Endothelial cell of umbilical vein (primary cell): ENCODE measurements around the gene SH3RF3. TPM values are rescaled to one million over a fixed set of nuclear protein-coding genes. Genes with fewer than 3 reads are reported as not detected.

ENCODE experiments used
- BruUV-seq: library from RNA; stranded (reverse); fragments of 400-500 nt; replicated peaks from 2 replicates; lab custom pipeline; 2021; lab: Mats Ljungman, UMichigan
- CTCF ChIA-PET: fragments of 300-600, 350-600 bp; sonication (Branson Sonifier 250); formaldehyde crosslinking; loops from one replicate; lab custom pipeline; 2021; ENCODE audit warnings: antibody characterized with exemption, inconsistent platforms; lab: Charles Lee
- POLR2A ChIA-PET: fragments of 300-600, 350-600 bp; sonication (Branson Sonifier 250); formaldehyde crosslinking; loops from one replicate; lab custom pipeline; 2021; ENCODE audit warnings: antibody characterized with exemption, inconsistent platforms; lab: Charles Lee
- DNase-seq: peaks from one replicate; pipeline ENCODE4 v3.0.0-alpha.2; 2011; ENCODE audit warnings: low read depth, low spot score
- FAIRE-seq: peaks from 2 replicates; lab custom pipeline; 2011; peaks lifted over from hg19 to GRCh38; lab: Jason Lieb, UNC
- H2AFZ ChIP-seq: 2 replicates; pipeline ENCODE4 v1.6.0; 2012; ENCODE audit warnings: low read depth, low read length, control low read depth, inconsistent platforms
- H3K27ac ChIP-seq: 2 replicates; pipeline ENCODE4 v1.5.1; 2011; ENCODE audit warnings: low read depth, mild to moderate bottlenecking, control low read depth, low read length, moderate library complexity; ENCODE audit not compliant: insufficient read depth
- H3K27me3 ChIP-seq, 2 experiments: 2 replicates each; pipeline versions ENCODE4 v1.6.0 to v1.6.1; 2011; ENCODE audit warnings: low read length in 2 of 2, mixed read lengths in 1 of 2; ENCODE audit not compliant: control insufficient read depth in 2 of 2, insufficient read depth in 2 of 2
- H3K36me3 ChIP-seq, 2 experiments: 2 replicates in 1 of 2; 3 replicates in 1 of 2; pipeline ENCODE4 v1.5.1; 2011; ENCODE audit warnings: low read length in 2 of 2, mild to moderate bottlenecking in 1 of 2, moderate library complexity in 1 of 2; ENCODE audit not compliant: control insufficient read depth in 2 of 2, insufficient read depth in 2 of 2; ENCODE audit errors: extremely low read depth in 1 of 2
- H3K4me1 ChIP-seq: 3 replicates; pipeline ENCODE4 v1.5.1; 2011; ENCODE audit warnings: mild to moderate bottlenecking, low read length; ENCODE audit not compliant: control insufficient read depth, insufficient read depth; ENCODE audit errors: extremely low read depth
- H3K4me2 ChIP-seq: 2 replicates; pipeline ENCODE4 v1.6.1; 2011; ENCODE audit warnings: low read length, control low read depth, mixed read lengths; ENCODE audit not compliant: insufficient read depth
- H3K4me3 ChIP-seq, 3 experiments: fragments of 200-600 bp in 1 of 3; sonication (generic), shearing (Covaris generic) in 1 of 3; replicated peaks in 1 of 3; 2 replicates each; pipeline ENCODE4 v1.5.1; 2011 to 2016; ENCODE audit warnings: control low read depth in 3 of 3, low read length in 3 of 3, mild to moderate bottlenecking in 2 of 3, inconsistent platforms in 1 of 3, low read depth in 1 of 3, moderate library complexity in 1 of 3; ENCODE audit not compliant: insufficient read depth in 1 of 3
- H3K79me2 ChIP-seq: 2 replicates; pipeline ENCODE4 v1.6.0; 2012; ENCODE audit warnings: low read length, inconsistent platforms; ENCODE audit not compliant: control insufficient read depth, insufficient read depth
- H3K9ac ChIP-seq: replicated peaks from 2 replicates; pipeline ENCODE3; 2011; ENCODE audit warnings: low read length, control low read depth; ENCODE audit not compliant: insufficient read depth; ENCODE audit errors: extremely low read depth
- H3K9me1 ChIP-seq: replicated peaks from 3 replicates; pipeline ENCODE4 v1.6.0; 2011; ENCODE audit warnings: mild to moderate bottlenecking, low read length; ENCODE audit not compliant: control insufficient read depth, insufficient read depth; ENCODE audit errors: extremely low read depth
- H3K9me3 ChIP-seq: replicated peaks from 2 replicates; pipeline ENCODE4 v1.5.1; 2012; ENCODE audit warnings: low read length, inconsistent platforms; ENCODE audit not compliant: control insufficient read depth, insufficient read depth
- H4K20me1 ChIP-seq: replicated peaks from 2 replicates; pipeline ENCODE3; 2011; ENCODE audit warnings: mild to moderate bottlenecking, low read length; ENCODE audit not compliant: control insufficient read depth, insufficient read depth; ENCODE audit errors: extremely low read depth
- CTCF ChIP-seq, 2 donors: IDR thresholded peaks; 1 replicate in 1 of 2; 2 replicates in 1 of 2; pipeline ENCODE4 v1.5.1; 2011; ENCODE audit warnings: low read length in 2 of 2, mild to moderate bottlenecking in 2 of 2, moderate library complexity in 2 of 2, control low read depth in 1 of 2, inconsistent platforms in 1 of 2, low read depth in 1 of 2; ENCODE audit not compliant: insufficient read depth in 1 of 2; ENCODE audit errors: extremely low read depth in 1 of 2
- EZH2 ChIP-seq: IDR thresholded peaks from 2 replicates; pipeline ENCODE4 v1.6.1; 2012; ENCODE audit warnings: borderline replicate concordance, low read depth, mild to moderate bottlenecking, moderate library complexity, low read length, inconsistent platforms; ENCODE audit not compliant: severe bottlenecking
- FOS ChIP-seq: IDR thresholded peaks from 2 replicates; pipeline ENCODE4 v1.6.1; 2011; ENCODE audit warnings: mild to moderate bottlenecking, low read length, moderate library complexity, borderline replicate concordance; ENCODE audit not compliant: insufficient read depth
- GATA2 ChIP-seq: IDR thresholded peaks from 2 replicates; pipeline ENCODE4 v1.7.0; 2011; ENCODE audit warnings: low read depth, mild to moderate bottlenecking, moderate library complexity, mixed read lengths, low read length; ENCODE audit not compliant: insufficient read length, insufficient read depth
- JUN ChIP-seq: IDR thresholded peaks from 2 replicates; pipeline ENCODE4 v1.6.1; 2011; ENCODE audit warnings: borderline replicate concordance, low read depth; ENCODE audit not compliant: insufficient read length, insufficient read depth
- MAX ChIP-seq: IDR thresholded peaks from 2 replicates; pipeline ENCODE4 v1.6.1; 2011; ENCODE audit not compliant: insufficient read depth, insufficient read length
- MYC ChIP-seq: IDR thresholded peaks from one replicate; pipeline ENCODE4 v1.6.1; 2011; ENCODE audit warnings: mild to moderate bottlenecking, low read depth, low read length
- POLR2A ChIP-seq: IDR thresholded peaks from 2 replicates; pipeline ENCODE4 v1.6.1; 2012; ENCODE audit warnings: low read depth, mild to moderate bottlenecking, control low read depth, low read length
- POLR2AphosphoS5 ChIP-seq: IDR thresholded peaks from 2 replicates; pipeline ENCODE4 v1.6.1; 2012; ENCODE audit warnings: low read depth, mild to moderate bottlenecking, control low read depth, low read length, moderate library complexity; ENCODE audit not compliant: insufficient read depth
- dilution Hi-C: fragments of 300-500 bp; cut with MboI; formaldehyde crosslinking; loops from one replicate; pipeline ENCODE4 v1.15.0; 2019; ENCODE audit warnings: low sequenced_read_pairs; ENCODE audit not compliant: extremely low pct_ligation_motif_present
- intact Hi-C: fragments of 100-400 bp; cut with micrococcal nuclease; formaldehyde crosslinking; loops from one replicate; pipeline ENCODE4 v1.10.0; 2022
- polyA plus RNA-seq, 4 experiments: library from polyadenylated mRNA; depleted of rRNA in 3 of 4; stranded (reverse) in 3 of 4; unstranded in 1 of 4; fragments of >200 nt; gene quantifications; 2 replicates each; pipeline versions ENCODE4 v1.2.1 to v1.2.3, GENCODE V29; 2011 to 2012; ENCODE audit warnings: missing spikeins in 1 of 4
- total RNA-seq: library from RNA; stranded (reverse); gene quantifications from 2 replicates; pipeline ENCODE4 v1.2.3, GENCODE V29; 2021

SH3RF3 gene
- total and polyA plus RNA-seq, 2 donors (not counting 3 experiments of a cell fraction or from before 2014, with no cell fraction given), result 3.8 to 14.7 TPM

GRCh38 chr2:109212836-109213563 is 84.0 kb downstream of the SH3RF3 start:
- H3K36me3 ChIP-seq, result no peaks in the 10 kb centered on the region
- H3K4me1 ChIP-seq, result peaks cover 36% of the 10 kb centered on the region
- BruUV-seq, result no TSS peak
- H3K4me2 ChIP-seq, result no peak overlapping the region
- dilution Hi-C loops, result no loop called here
- H4K20me1 ChIP-seq, result no peaks in the 10 kb centered on the region
- peaks cover 16% of the 10 kb centered on the region for H3K79me2 ChIP-seq
- no peak for FAIRE-seq
- no peaks in the 10 kb centered on the region for H3K9me3 ChIP-seq
- no peak for DNase-seq
- no peak for TF ChIP-seq FOS
- TF ChIP-seq MYC, result no peak
- no peak for TF ChIP-seq EZH2
- TF ChIP-seq CTCF (IDR thresholded peaks at IDR 0.05; ENCODE audit: extremely low read depth in 1 of 2, insufficient read depth in 1 of 2, low read depth in 1 of 2, low read length in 2 of 2), result no peak
- no peak for TF ChIP-seq POLR2A
- TF ChIP-seq JUN, result no peak
- TF ChIP-seq MAX, result no peak
- TF ChIP-seq GATA2, result no peak
- no peak for TF ChIP-seq POLR2AphosphoS5
- ChIA-PET POLR2A (no interaction called here), CTCF (interaction anchor here (1.3 to 3.5 kb wide), 2 partner anchors 13 to 25 kb away, joined by 4 to 12 read pairs; no protein-coding TSS in a partner anchor)
- no peaks in the 10 kb centered on the region for H3K9me1 ChIP-seq
- H2AFZ ChIP-seq, result no peak overlapping the region
- H3K27ac ChIP-seq, result peak overlapping the region; percentile 17
- no peaks in the 10 kb centered on the region for H3K27me3 ChIP-seq
- intact Hi-C loops, result loop anchor here (2.0 to 5.0 kb wide), 3 partner anchors 26 to 84 kb away; partner anchors contain the start of gene SH3RF3
- H3K9ac ChIP-seq, result no peak overlapping the region
- H3K4me3 ChIP-seq, result no peak overlapping the region
